Loucy (cell line): ENCODE measurements around the gene SLC35F3.

Experiments used
- CTCF ChIP-seq: fragments of 200-600 bp; sonication (generic); conservative IDR thresholded peaks from 2 replicates; pipeline ENCODE4 v1.5.1; 2014; ENCODE audit warnings: mild to moderate bottlenecking, antibody characterized with exemption, low read length
- EZH2phosphoT487 ChIP-seq: fragments of 200-600 bp; IDR thresholded peaks from 2 replicates; pipeline ENCODE4 v1.6.1; 2018; ENCODE audit warnings: antibody characterized with exemption, mild to moderate bottlenecking, moderate library complexity, borderline replicate concordance

- no peak for TF ChIP-seq CTCF
- no peak for TF ChIP-seq EZH2phosphoT487
Observed at GRCh38 chr1:234240680-234241079, 336.2 kb downstream of the SLC35F3 start.
